SK-N-SH treated with all-trans-retinoic acid at 6 μM for 48 hours (cell line): Measurements from ENCODE around the gene SMTNL2.

Experiments
- BACH2 ChIP-seq: fragments of 250-450 bp; sonication (Bioruptor Pico); IDR thresholded peaks from 2 replicates; pipeline ENCODE4 v1.9.0; 2021; ENCODE audit warnings: mild to moderate bottlenecking, borderline replicate concordance
- CREB5 ChIP-seq: fragments of 250-450 bp; sonication (Bioruptor Pico); IDR thresholded peaks from 2 replicates; pipeline ENCODE4 v1.5.1; 2020; ENCODE audit warnings: low read depth, mild to moderate bottlenecking, moderate library complexity
- CSRNP3 ChIP-seq: fragments of 250-450 bp; sonication (Bioruptor Pico); IDR thresholded peaks from 2 replicates; pipeline ENCODE4 v1.5.1; 2021; ENCODE audit warnings: mild to moderate bottlenecking, moderate library complexity
- ISL1 ChIP-seq: fragments of 250-450 bp; sonication (Bioruptor Pico); IDR thresholded peaks from 2 replicates; pipeline ENCODE4 v2.1.2; 2022; ENCODE audit warnings: mild to moderate bottlenecking, moderate library complexity
- OSR1 ChIP-seq: fragments of 250-450 bp; sonication (Bioruptor Pico); IDR thresholded peaks from 2 replicates; pipeline ENCODE4 v1.8.0; 2022; ENCODE audit warnings: moderate library complexity, mild to moderate bottlenecking, inconsistent platforms
- PPARA ChIP-seq: fragments of 250-450 bp; sonication (Bioruptor Pico); IDR thresholded peaks from 2 replicates; pipeline ENCODE4 v1.5.0; 2020; ENCODE audit warnings: mild to moderate bottlenecking, borderline replicate concordance
- RARB ChIP-seq: fragments of 250-450 bp; sonication (Bioruptor Pico); IDR thresholded peaks from 2 replicates; pipeline ENCODE4 v1.8.0; 2021; ENCODE audit warnings: mild to moderate bottlenecking, moderate library complexity
- SNAI2 ChIP-seq: fragments of 250-450 bp; sonication (Bioruptor Pico); IDR thresholded peaks from 2 replicates; pipeline ENCODE4 v1.5.0; 2020; ENCODE audit warnings: mild to moderate bottlenecking, moderate library complexity
- TSHZ2 ChIP-seq: fragments of 250-450 bp; sonication (Bioruptor Pico); IDR thresholded peaks from 2 replicates; pipeline ENCODE4 v1.5.0; 2020; ENCODE audit warnings: mild to moderate bottlenecking, moderate library complexity
- ZFP3 ChIP-seq: fragments of 250-450 bp; sonication (Bioruptor Pico); IDR thresholded peaks from 2 replicates; pipeline ENCODE4 v1.5.0; 2020; ENCODE audit warnings: mild to moderate bottlenecking, moderate library complexity
- ZFP30 ChIP-seq: fragments of 450-650 bp; formaldehyde crosslinking; IDR thresholded peaks from 2 replicates; pipeline ENCODE4 v1.5.0; 2022; ENCODE audit warnings: mild to moderate bottlenecking, moderate library complexity
- ZNF70 ChIP-seq: fragments of 450-650 bp; formaldehyde crosslinking; IDR thresholded peaks from 2 replicates; pipeline ENCODE4 v1.5.0; 2020; ENCODE audit warnings: mild to moderate bottlenecking, moderate library complexity

GRCh38 chr17:4587195-4587594 is 2.9 kb downstream of the SMTNL2 start:
- TF ChIP-seq TSHZ2 (CRISPR knock-in tag): no peak
- no peak for TF ChIP-seq ZFP30 (CRISPR knock-in tag)
- no peak for TF ChIP-seq PPARA (CRISPR knock-in tag)
- TF ChIP-seq ZFP3 (CRISPR knock-in tag): no peak
- TF ChIP-seq BACH2 (CRISPR knock-in tag): no peak
- TF ChIP-seq OSR1 (CRISPR knock-in tag): no peak
- TF ChIP-seq ZNF70 (CRISPR knock-in tag): no peak
- TF ChIP-seq CSRNP3: no peak
- no peak for TF ChIP-seq RARB (CRISPR knock-in tag)
- no peak for TF ChIP-seq CREB5
- no peak for TF ChIP-seq SNAI2 (CRISPR knock-in tag)
- TF ChIP-seq ISL1 (CRISPR knock-in tag): no peak
